ENCODE data around the gene RAP1B.

The RAP1B gene

GRCh38 chr12:68573406-68573805 lies 37.3 kb upstream of the RAP1B start:
- TF ChIP-seq CTCF (IDR thresholded peaks at IDR 0.05; ENCODE audit: borderline replicate concordance, insufficient read depth, low read depth, low read length), result no peak
- H3K4me3 ChIP-seq (ENCODE audit: low read depth, low read length), result no peak overlapping the region

- H3K4me3 ChIP-seq (ENCODE audit: low read depth, low read length), result no peak overlapping the region
- no peak for TF ChIP-seq CTCF (IDR thresholded peaks at IDR 0.05; ENCODE audit: borderline replicate concordance, insufficient read depth, low read depth, low read length)
These were observed 32.8 kb upstream of the RAP1B start for GRCh38 chr12:68577949-68578348.

GRCh38 chr12:68578765-68579164 lies 31.9 kb upstream of the RAP1B start:
- no peak for TF ChIP-seq CTCF (IDR thresholded peaks at IDR 0.05; ENCODE audit: borderline replicate concordance, insufficient read depth, low read depth, low read length)
- no peak overlapping the region for H3K4me3 ChIP-seq (ENCODE audit: low read depth, low read length)

- no peak overlapping the region for H3K4me3 ChIP-seq (ENCODE audit: low read depth, low read length)
- TF ChIP-seq CTCF (IDR thresholded peaks at IDR 0.05; ENCODE audit: borderline replicate concordance, insufficient read depth, low read depth, low read length), result no peak
These were observed 31.4 kb upstream of the RAP1B start for GRCh38 chr12:68579254-68579653.

- no peak for TF ChIP-seq CTCF (IDR thresholded peaks at IDR 0.05; ENCODE audit: borderline replicate concordance, insufficient read depth, low read depth, low read length)
- H3K4me3 ChIP-seq (ENCODE audit: low read depth, low read length), result no peak overlapping the region
These were observed 29.8 kb upstream of the RAP1B start for GRCh38 chr12:68580911-68581310.

GRCh38 chr12:68581926-68582325 lies 28.8 kb upstream of the RAP1B start:
- TF ChIP-seq CTCF (IDR thresholded peaks at IDR 0.05; ENCODE audit: borderline replicate concordance, insufficient read depth, low read depth, low read length), result no peak
- no peak overlapping the region for H3K4me3 ChIP-seq (ENCODE audit: low read depth, low read length)

- no peak overlapping the region for H3K4me3 ChIP-seq (ENCODE audit: low read depth, low read length)
These were observed 24.7 kb upstream of the RAP1B start for GRCh38 chr12:68585966-68586365.

More at GRCh38 chr12:68585966-68586365, 24.7 kb upstream of the RAP1B start:
- no peak for TF ChIP-seq CTCF (IDR thresholded peaks at IDR 0.05; ENCODE audit: borderline replicate concordance, insufficient read depth, low read depth, low read length)
